Loucy (cell line): ENCODE measurements around the gene USP5.

Experiments
- H2AFZ ChIP-seq: fragments of 200-600 bp; sonication (generic); 2 replicates; pipeline ENCODE4 v1.6.0; 2016; ENCODE audit warnings: antibody characterized with exemption, mild to moderate bottlenecking, low read length, moderate library complexity
- H3F3A ChIP-seq: fragments of 200-600 bp; 2 replicates; pipeline ENCODE4 v1.6.0; 2016; ENCODE audit warnings: antibody characterized with exemption, low read depth, mild to moderate bottlenecking
- H3K27me3 ChIP-seq: fragments of 200-600 bp; sonication (generic); 2 replicates; pipeline ENCODE4 v1.6.1; 2014; ENCODE audit warnings: low read length, mild to moderate bottlenecking; ENCODE audit not compliant: insufficient read depth, poor library complexity, severe bottlenecking
- H3K36me3 ChIP-seq: fragments of 200-600 bp; sonication (generic); 2 replicates; pipeline ENCODE4 v1.6.1; 2016; ENCODE audit warnings: low read length; ENCODE audit not compliant: insufficient read depth
- H3K4me1 ChIP-seq: fragments of 200-600 bp; sonication (generic); 2 replicates; pipeline ENCODE4 v1.5.1; 2014; ENCODE audit warnings: low read length, mild to moderate bottlenecking; ENCODE audit not compliant: insufficient read depth, poor library complexity, severe bottlenecking
- H3K4me2 ChIP-seq: fragments of 200-600 bp; sonication (generic); 2 replicates; pipeline ENCODE4 v1.6.0; 2014; ENCODE audit warnings: antibody characterized with exemption, low read length, low read depth, mild to moderate bottlenecking; ENCODE audit not compliant: poor library complexity, severe bottlenecking
- H3K4me3 ChIP-seq: fragments of 200-600 bp; sonication (generic); 2 replicates; pipeline ENCODE4 v1.5.1; 2014; ENCODE audit warnings: low read length, mild to moderate bottlenecking, mixed read lengths; ENCODE audit not compliant: poor library complexity, severe bottlenecking
- H3K79me2 ChIP-seq: fragments of 200-600 bp; sonication (generic); 2 replicates; pipeline ENCODE4 v1.6.1; 2014; ENCODE audit warnings: low read length; ENCODE audit not compliant: insufficient read depth
- H3K9ac ChIP-seq: fragments of 200-600 bp; sonication (generic); 2 replicates; pipeline ENCODE4 v1.6.0; 2014; ENCODE audit warnings: mild to moderate bottlenecking, low read depth, low read length, moderate library complexity; ENCODE audit not compliant: poor library complexity, severe bottlenecking
- H3K9me2 ChIP-seq: fragments of 200-600 bp; sonication (generic); replicated peaks from 2 replicates; pipeline ENCODE4 v1.6.1; 2016; ENCODE audit warnings: low read depth, low read length, mixed read lengths
- H3K9me3 ChIP-seq: fragments of 200-600 bp; sonication (generic); 2 replicates; pipeline ENCODE4 v1.6.1; 2014; ENCODE audit warnings: mild to moderate bottlenecking, antibody characterized with exemption, low read length, low read depth; ENCODE audit not compliant: insufficient read depth
- H4K20me1 ChIP-seq: fragments of 200-600 bp; sonication (generic); 2 replicates; pipeline ENCODE4 v1.6.0; 2014; ENCODE audit warnings: antibody characterized with exemption, low read length, mild to moderate bottlenecking; ENCODE audit not compliant: insufficient read depth, poor library complexity, severe bottlenecking
- EZH2phosphoT487 ChIP-seq: fragments of 200-600 bp; IDR thresholded peaks from 2 replicates; pipeline ENCODE4 v1.6.1; 2018; ENCODE audit warnings: antibody characterized with exemption, mild to moderate bottlenecking, moderate library complexity, borderline replicate concordance
- TF ChIP-seq, protein P1 (sequence below): fragments of 200-600 bp; sonication (generic); conservative IDR thresholded peaks from 2 replicates; pipeline ENCODE4 v1.5.1; 2014; ENCODE audit warnings: mild to moderate bottlenecking, antibody characterized with exemption, low read length

USP5 gene

DNA sequence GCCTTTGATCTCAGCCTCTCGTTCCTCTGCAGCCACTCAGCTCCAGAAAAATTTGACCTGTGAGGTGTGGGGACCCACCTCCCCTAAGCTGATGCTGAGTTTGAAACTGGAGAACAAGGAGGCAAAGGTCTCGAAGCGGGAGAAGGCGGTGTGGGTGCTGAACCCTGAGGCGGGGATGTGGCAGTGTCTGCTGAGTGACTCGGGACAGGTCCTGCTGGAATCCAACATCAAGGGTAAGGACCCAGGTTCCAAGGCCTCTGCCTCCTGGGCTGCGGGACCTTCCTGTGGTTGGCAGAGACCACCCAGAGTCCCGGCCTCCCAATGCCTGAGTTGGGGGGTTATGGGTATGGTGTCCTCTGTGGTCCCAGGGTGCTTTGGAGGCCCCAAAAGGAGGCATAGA is 34.9 kb upstream of the USP5 start:
- TF ChIP-seq, protein P1, sequence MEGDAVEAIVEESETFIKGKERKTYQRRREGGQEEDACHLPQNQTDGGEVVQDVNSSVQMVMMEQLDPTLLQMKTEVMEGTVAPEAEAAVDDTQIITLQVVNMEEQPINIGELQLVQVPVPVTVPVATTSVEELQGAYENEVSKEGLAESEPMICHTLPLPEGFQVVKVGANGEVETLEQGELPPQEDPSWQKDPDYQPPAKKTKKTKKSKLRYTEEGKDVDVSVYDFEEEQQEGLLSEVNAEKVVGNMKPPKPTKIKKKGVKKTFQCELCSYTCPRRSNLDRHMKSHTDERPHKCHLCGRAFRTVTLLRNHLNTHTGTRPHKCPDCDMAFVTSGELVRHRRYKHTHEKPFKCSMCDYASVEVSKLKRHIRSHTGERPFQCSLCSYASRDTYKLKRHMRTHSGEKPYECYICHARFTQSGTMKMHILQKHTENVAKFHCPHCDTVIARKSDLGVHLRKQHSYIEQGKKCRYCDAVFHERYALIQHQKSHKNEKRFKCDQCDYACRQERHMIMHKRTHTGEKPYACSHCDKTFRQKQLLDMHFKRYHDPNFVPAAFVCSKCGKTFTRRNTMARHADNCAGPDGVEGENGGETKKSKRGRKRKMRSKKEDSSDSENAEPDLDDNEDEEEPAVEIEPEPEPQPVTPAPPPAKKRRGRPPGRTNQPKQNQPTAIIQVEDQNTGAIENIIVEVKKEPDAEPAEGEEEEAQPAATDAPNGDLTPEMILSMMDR, result no peak
- TF ChIP-seq EZH2phosphoT487, result no peak
- Histone ChIP-seq H3K79me2 (no peaks in the 10 kb centered on the region), H3K4me2 (no peak overlapping the region), H3K9ac (no peak overlapping the region), H3K9me3 (no peaks in the 10 kb centered on the region), H3K36me3 (no peaks in the 10 kb centered on the region), H3K27me3 (no peaks in the 10 kb centered on the region), H2AFZ (no peak overlapping the region), H3K9me2 (no peaks in the 10 kb centered on the region), H3K4me1 (peaks cover 36% of the 10 kb centered on the region), H3K4me3 (no peak overlapping the region), H3F3A (no peaks in the 10 kb centered on the region), H4K20me1 (no peaks in the 10 kb centered on the region)

DNA sequence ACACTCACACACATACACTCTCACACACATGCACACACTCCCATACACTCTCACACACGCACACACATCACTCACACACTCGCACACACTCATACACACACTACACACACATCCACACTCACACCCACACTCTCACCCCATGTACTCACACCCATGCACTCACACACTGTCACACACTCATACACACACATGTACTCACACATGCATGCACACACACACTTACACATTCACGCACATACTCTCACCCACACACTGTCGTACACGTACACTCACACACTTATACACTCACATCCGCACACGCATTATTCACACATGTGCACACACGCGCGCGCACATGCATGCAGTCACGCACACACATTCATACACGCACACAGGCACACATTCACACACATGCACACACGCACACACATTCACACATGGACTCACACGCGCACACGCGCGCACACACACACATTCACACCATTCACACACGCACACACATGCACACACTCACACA is 34.2 kb upstream of the USP5 start:
- Histone ChIP-seq H3F3A (no peaks in the 10 kb centered on the region), H3K9ac (no peak overlapping the region), H3K9me3 (no peaks in the 10 kb centered on the region), H3K4me2 (no peak overlapping the region), H3K36me3 (no peaks in the 10 kb centered on the region), H3K27me3 (no peaks in the 10 kb centered on the region), H3K4me1 (peaks cover 38% of the 10 kb centered on the region), H3K9me2 (no peaks in the 10 kb centered on the region), H2AFZ (no peak overlapping the region), H3K79me2 (no peaks in the 10 kb centered on the region), H3K4me3 (no peak overlapping the region), H4K20me1 (no peaks in the 10 kb centered on the region)
- TF ChIP-seq, protein P1, result no peak
- no peak for TF ChIP-seq EZH2phosphoT487

DNA sequence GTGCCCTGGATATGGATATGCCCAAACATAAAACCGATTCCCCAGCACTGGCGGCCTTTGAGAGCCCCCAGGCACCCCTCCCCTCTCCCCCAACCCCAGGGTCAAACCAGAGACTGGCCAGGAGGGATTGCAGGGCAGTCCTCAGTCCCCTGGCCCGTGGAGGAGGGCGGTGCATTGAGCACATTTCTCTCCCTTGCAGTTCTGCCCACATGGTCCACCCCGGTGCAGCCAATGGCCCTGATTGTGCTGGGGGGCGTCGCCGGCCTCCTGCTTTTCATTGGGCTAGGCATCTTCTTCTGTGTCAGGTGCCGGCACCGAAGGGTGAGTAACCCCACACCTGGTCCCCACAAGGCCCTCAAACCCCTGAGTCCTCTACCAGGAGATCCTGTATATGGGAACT is 33.7 kb upstream of the USP5 start:
- TF ChIP-seq, protein P1, result no peak
- no peak for TF ChIP-seq EZH2phosphoT487
- H3K9me2 ChIP-seq, result no peaks in the 10 kb centered on the region
- H3F3A ChIP-seq, result no peaks in the 10 kb centered on the region
- no peak overlapping the region for H2AFZ ChIP-seq
- H4K20me1 ChIP-seq, result no peaks in the 10 kb centered on the region
- H3K9ac ChIP-seq, result no peak overlapping the region
- H3K4me1 ChIP-seq, result peaks cover 38% of the 10 kb centered on the region
- H3K36me3 ChIP-seq, result no peaks in the 10 kb centered on the region
- H3K9me3 ChIP-seq, result no peaks in the 10 kb centered on the region
- no peaks in the 10 kb centered on the region for H3K79me2 ChIP-seq
- no peaks in the 10 kb centered on the region for H3K27me3 ChIP-seq
- H3K4me2 ChIP-seq, result no peak overlapping the region
- no peak overlapping the region for H3K4me3 ChIP-seq
